ENCODE data around the gene CINP. TPM values are rescaled to one million over a fixed set of nuclear protein-coding genes. Genes with fewer than 3 reads are reported as not detected.

CINP gene
- 55.0 to 62.6 TPM (median 58.3 TPM) in 5 replicates for total RNA-seq (2022; extraction: Qiagen RNA extraction)

DNA sequence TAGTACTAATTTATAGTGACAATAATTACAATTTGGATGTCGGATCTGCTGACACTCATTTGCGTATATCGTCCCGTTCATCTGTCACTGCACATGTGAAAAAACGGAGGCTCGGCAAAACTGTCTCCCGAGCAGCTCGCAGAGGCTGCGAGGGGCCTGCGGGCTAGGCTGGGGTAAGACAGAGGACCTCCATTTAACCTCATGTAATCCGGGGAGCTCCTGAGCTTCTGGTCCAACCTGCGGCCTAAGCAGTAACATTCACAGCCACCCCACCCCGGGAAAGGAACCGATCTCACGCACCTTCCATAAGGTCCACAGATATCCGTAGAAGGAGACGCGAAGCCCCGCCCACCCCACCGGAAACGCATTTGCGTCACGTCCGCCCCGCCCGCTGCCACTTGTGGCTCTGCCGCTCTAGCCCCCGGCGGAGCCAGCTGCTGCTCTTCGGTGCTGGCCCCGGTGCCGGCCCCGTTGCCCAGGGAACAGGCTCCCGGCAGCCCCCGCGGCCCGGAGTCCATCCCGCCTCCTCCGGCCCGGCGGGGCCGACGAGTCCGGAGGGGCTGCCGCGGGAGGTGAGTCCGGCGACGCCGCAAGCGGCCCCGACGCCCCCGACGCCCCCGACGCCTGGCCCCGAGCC lies at the start of gene CINP, which contains the start of gene TECPR2:
Gene CINP (minus strand): TSS at position 346 of the 637 bp plus-strand sequence. CDS start 39 bp downstream, at position 307.
Gene TECPR2 (plus strand): TSS at position 397 of the 637 bp plus-strand sequence. CDS start 13,781 bp downstream, outside the sequence.

DNA sequence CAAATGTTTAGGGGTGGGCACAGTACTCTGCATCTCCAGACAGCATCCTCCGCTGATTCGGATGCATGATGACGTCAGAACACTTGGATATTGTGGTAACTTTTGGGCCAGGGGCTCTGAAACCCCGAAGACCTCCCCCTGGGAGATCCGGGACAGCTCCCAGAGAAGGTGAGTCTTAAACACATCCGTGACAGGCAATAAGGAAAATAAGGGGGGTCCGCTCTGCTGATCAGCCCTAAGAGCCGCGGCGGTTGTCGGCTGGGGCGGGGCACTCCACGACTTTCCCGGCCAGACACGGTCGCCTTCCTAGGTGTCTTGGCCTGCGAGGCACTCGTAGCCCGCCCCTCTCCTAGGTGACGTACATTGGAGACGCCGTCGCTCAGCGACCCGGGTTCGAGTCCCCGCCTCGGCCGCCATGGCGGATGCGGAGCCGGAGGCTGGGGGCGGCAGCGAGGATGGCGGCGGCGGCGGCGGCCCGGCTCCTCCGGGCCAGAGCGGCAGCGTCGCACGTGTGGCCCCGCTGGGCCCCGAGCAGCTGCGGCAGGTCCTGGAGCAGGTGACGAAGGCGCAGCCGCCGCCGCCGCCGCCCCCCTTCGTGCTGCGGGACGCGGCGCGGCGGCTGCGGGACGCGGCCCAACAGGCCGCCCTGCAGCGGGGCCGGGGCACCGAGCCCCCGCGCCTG lies 43.2 kb downstream of the CINP start, which contains the start of gene ZNF839:
Gene ZNF839 (plus strand): TSS at position 396 of the 682 bp plus-strand sequence. CDS start 20 bp downstream, at position 416.

DNA sequence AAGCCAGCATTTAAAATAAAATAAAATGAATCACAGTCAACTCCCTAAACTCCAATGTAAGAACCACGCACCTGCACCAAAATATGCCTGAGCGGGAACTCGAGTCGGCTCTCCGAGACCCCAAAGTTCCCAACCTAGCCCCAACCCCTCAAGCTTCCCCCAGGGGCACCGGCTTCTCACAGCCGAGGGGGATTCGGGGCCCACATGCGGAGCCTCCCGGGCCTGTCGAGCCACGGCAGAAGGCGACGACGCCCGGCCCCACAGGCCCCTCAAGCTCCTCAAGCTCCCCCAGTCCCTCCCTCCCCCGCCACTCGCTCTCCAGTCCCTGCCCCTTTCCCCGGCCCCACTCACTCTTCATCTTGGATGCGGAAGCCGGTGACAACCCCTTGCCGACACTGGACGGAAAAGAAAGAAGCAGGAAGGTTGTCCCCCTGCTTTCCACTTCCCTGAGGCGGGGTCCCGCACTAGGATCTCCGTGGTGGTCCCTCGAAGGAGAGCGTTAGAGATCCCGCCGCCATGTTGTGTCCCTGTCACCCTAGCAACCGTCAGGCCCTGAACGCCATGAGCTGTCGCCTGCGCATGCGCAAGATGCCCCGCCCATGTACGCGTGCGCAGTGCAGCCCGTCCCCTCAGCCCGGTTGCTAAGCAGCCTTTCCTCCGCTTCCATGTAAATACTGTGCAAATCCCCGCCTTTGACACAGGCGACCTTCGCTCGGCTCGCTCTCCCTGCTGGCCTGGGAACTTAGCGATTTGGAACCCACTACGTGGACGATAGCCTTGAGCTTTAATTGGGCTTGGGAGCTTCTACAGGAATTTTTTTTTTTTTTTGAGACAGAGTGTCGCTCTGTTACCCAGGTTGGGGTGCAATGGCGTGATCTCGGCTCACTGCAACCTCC lies 57.8 kb downstream of the CINP start, which contains the start of gene MOK:
Gene MOK (minus strand): TSS at position 554 of the 896 bp plus-strand sequence. CDS start 196 bp downstream, at position 358.

Other genes starting within 250 kb of the CINP start
- gene WDR20, start 223.0 kb downstream of the CINP start, total RNA-seq (2022; extraction: Qiagen RNA extraction) = 20.0 to 22.4 TPM (median 21.7 TPM) in 5 replicates
- gene MOK, start 57.7 kb downstream of the CINP start, total RNA-seq (2022; extraction: Qiagen RNA extraction) = 18.0 to 22.0 TPM (median 20.6 TPM) in 5 replicates
- 6.0 to 7.0 TPM (median 6.3 TPM) in 5 replicates for gene ZNF839, start 43.1 kb downstream of the CINP start, total RNA-seq (2022; extraction: Qiagen RNA extraction)
- gene TECPR2, start 51 bp upstream of the CINP start, total RNA-seq (2022; extraction: Qiagen RNA extraction) = 6.0 to 8.9 TPM (median 7.7 TPM) in 5 replicates
- gene ANKRD9, start 146.9 kb upstream of the CINP start, total RNA-seq (2022; extraction: Qiagen RNA extraction) = 5.2 to 11.3 TPM (median 10.6 TPM) in 5 replicates
- gene RCOR1, start 229.8 kb upstream of the CINP start, total RNA-seq (2022; extraction: Qiagen RNA extraction) = 26.4 to 46.5 TPM (median 37.2 TPM) in 5 replicates